ENCODE data around the gene TTLL1.

DNA sequence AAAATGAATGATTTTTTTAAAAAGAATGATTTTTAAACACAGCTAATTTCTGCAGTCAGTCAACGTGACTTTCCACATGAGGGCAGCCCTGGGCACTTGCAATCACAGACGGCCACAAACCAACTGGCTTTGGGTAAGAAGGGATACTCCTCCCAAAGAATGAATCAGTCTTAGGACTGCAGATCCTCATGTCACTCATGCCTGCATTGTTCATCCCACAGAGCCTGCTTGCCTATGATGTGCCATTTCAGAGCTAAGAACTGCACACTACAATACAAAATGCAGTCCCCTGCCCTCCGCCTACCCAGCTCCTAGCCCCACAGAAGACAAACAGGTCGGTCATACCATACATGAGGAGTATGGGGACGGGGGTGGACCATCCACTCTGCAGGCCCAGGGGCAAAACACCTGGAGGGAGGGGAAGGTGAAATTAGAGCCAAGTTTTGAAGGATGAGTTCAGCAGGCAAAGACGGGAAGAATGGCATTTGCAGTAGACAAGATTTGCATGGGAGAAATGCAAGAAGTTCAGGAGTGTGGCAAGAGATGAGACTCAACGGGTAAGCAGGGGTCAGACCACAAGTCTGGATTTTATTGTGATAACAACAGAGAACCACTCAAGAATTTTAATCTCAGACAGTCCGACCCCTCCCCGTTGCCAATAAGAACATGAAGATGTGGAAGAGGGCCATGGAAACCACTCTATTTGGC, 98.9 kb downstream of the TTLL1 start:
- TF ChIP-seq, protein P1, sequence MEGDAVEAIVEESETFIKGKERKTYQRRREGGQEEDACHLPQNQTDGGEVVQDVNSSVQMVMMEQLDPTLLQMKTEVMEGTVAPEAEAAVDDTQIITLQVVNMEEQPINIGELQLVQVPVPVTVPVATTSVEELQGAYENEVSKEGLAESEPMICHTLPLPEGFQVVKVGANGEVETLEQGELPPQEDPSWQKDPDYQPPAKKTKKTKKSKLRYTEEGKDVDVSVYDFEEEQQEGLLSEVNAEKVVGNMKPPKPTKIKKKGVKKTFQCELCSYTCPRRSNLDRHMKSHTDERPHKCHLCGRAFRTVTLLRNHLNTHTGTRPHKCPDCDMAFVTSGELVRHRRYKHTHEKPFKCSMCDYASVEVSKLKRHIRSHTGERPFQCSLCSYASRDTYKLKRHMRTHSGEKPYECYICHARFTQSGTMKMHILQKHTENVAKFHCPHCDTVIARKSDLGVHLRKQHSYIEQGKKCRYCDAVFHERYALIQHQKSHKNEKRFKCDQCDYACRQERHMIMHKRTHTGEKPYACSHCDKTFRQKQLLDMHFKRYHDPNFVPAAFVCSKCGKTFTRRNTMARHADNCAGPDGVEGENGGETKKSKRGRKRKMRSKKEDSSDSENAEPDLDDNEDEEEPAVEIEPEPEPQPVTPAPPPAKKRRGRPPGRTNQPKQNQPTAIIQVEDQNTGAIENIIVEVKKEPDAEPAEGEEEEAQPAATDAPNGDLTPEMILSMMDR (optimal IDR thresholded peaks at IDR 0.05 in 1 of 3, IDR thresholded peaks at IDR 0.05 in 1 of 3, conservative IDR thresholded peaks at IDR 0.05 in 1 of 3; ENCODE audit: extremely low read depth in 1 of 3, insufficient read depth in 2 of 3, low read length in 3 of 3): peak; percentile 51 to 72 (median 55)
- TF ChIP-seq EZH2 (IDR thresholded peaks at IDR 0.05; ENCODE audit: low read length): no peak
